A549 (cell line): ENCODE measurements around the gene CTNNBIP1. TPM values are rescaled to one million over a fixed set of nuclear protein-coding genes. Genes with fewer than 3 reads are reported as not detected.

Source experiments
- ATAC-seq, 2 experiments: fragments of 200-7000 bp in 1 of 2; fragments of >200 bp in 1 of 2; cut with Nextera tagmentation in 1 of 2; cut with Tn5 transposase in 1 of 2; 3 replicates each; pipeline versions ENCODE4 v1.8.0 to v1.9.1; 2018 to 2020; ENCODE audit warnings: mild to moderate bottlenecking in 1 of 2, moderate library complexity in 1 of 2
- CTCF ChIA-PET: fragments of 300-600 bp; sonication (Branson Sonifier 250); formaldehyde crosslinking; extraction: SDS; loops from one replicate; lab custom pipeline; 2021; ENCODE audit warnings: antibody characterized with exemption, inconsistent platforms; lab: Yijun Ruan, JAX
- POLR2A ChIA-PET: fragments of 350-600 bp; formaldehyde crosslinking; extraction: SDS; loops from one replicate; lab custom pipeline; 2021; ENCODE audit warnings: antibody characterized with exemption, inconsistent platforms; lab: Yijun Ruan, JAX
- DNase-seq, 2 experiments: peaks; one replicate each; pipeline versions ENCODE4 v3.0.0 to v3.0.0-alpha.2; 2011 to 2016; ENCODE audit warnings: low read depth in 1 of 2, low spot score in 1 of 2
- FAIRE-seq: peaks from 2 replicates; lab custom pipeline; 2011; peaks lifted over from hg19 to GRCh38; lab: Jason Lieb, UNC
- H3K27ac ChIP-seq, 2 experiments: fragments of >200 bp; sonication (Bioruptor Twin); formaldehyde crosslinking; 3 replicates each; pipeline ENCODE4 v1.5.1; 2016 to 2017
- H3K4me1 ChIP-seq: fragments of >200 bp; sonication (Bioruptor Twin); formaldehyde crosslinking; 3 replicates; pipeline ENCODE4 v1.6.1; 2016
- H3K4me2 ChIP-seq: fragments of >200 bp; sonication (Bioruptor Twin); formaldehyde crosslinking; 3 replicates; pipeline ENCODE4 v1.6.1; 2016
- H3K4me3 ChIP-seq: fragments of >200 bp; sonication (Bioruptor Twin); formaldehyde crosslinking; 3 replicates; pipeline ENCODE4 v1.5.1; 2016
- H3K9me3 ChIP-seq: fragments of >200 bp; sonication (Bioruptor Twin); formaldehyde crosslinking; 3 replicates; pipeline ENCODE4 v1.6.1; 2016
- CBX8 ChIP-seq: fragments of 200-600 bp; sonication (generic); IDR thresholded peaks from 2 replicates; pipeline ENCODE4 v1.6.1; 2016
- CHD2 ChIP-seq: fragments of 150-350 bp; IDR thresholded peaks from 2 replicates; pipeline ENCODE4 v1.6.1; 2014; ENCODE audit warnings: low read length; ENCODE audit not compliant: partially characterized antibody
- CHD4 ChIP-seq: fragments of 200-600 bp; sonication (generic); IDR thresholded peaks from 2 replicates; pipeline ENCODE4 v1.6.1; 2016; ENCODE audit warnings: antibody characterized with exemption, mild to moderate bottlenecking, borderline replicate concordance
- EHMT2 ChIP-seq: fragments of 200-600 bp; sonication (generic); IDR thresholded peaks from 2 replicates; pipeline ENCODE4 v1.6.1; 2016; ENCODE audit warnings: antibody characterized with exemption, low read depth, mild to moderate bottlenecking, moderate library complexity
- ESRRA ChIP-seq: fragments of 150-350 bp; IDR thresholded peaks from 2 replicates; pipeline ENCODE4 v1.6.1; 2014; ENCODE audit warnings: mild to moderate bottlenecking, low read length, borderline replicate concordance
- FOSL2 ChIP-seq, 2 experiments: fragments of 450-650 bp in 1 of 2; fragments of >200 bp in 1 of 2; sonication (Bioruptor Twin) in 1 of 2; formaldehyde crosslinking; IDR thresholded peaks; 2 replicates each; pipeline versions ENCODE4 v1.5.0 to v1.6.1; 2016 to 2020; ENCODE audit warnings: mild to moderate bottlenecking in 1 of 2, moderate library complexity in 1 of 2
- FOXS1 ChIP-seq: fragments of 250-450 bp; sonication (Bioruptor Pico); IDR thresholded peaks from 2 replicates; pipeline ENCODE4 v1.5.0; 2020; ENCODE audit warnings: mild to moderate bottlenecking, moderate library complexity
- HEYL ChIP-seq: fragments of 250-450 bp; sonication (Bioruptor Pico); IDR thresholded peaks from 2 replicates; pipeline ENCODE4 v1.8.0; 2021; ENCODE audit warnings: mild to moderate bottlenecking, moderate library complexity
- HOXA7 ChIP-seq: fragments of 250-450 bp; sonication (Bioruptor Pico); IDR thresholded peaks from 2 replicates; pipeline ENCODE4 v1.5.0; 2020; ENCODE audit warnings: mild to moderate bottlenecking, moderate library complexity
- JUNB ChIP-seq: fragments of >200 bp; sonication (Bioruptor Twin); formaldehyde crosslinking; IDR thresholded peaks from 2 replicates; pipeline ENCODE4 v1.6.1; 2016
- KDM1A ChIP-seq: fragments of 200-600 bp; sonication (generic); IDR thresholded peaks from 2 replicates; pipeline ENCODE4 v1.6.1; 2016; ENCODE audit warnings: low read depth, mild to moderate bottlenecking
- MAFK ChIP-seq: fragments of 450-650 bp; IDR thresholded peaks from 2 replicates; pipeline ENCODE4 v1.6.1; 2014; ENCODE audit not compliant: partially characterized antibody
- MAZ ChIP-seq: fragments of 150-350 bp; IDR thresholded peaks from 2 replicates; pipeline ENCODE4 v1.6.1; 2014; ENCODE audit warnings: antibody characterized with exemption, low read depth, low read length, borderline replicate concordance
- NPAS2 ChIP-seq: fragments of 250-450 bp; sonication (Bioruptor Pico); IDR thresholded peaks from 2 replicates; pipeline ENCODE4 v1.8.0; 2022; ENCODE audit warnings: mild to moderate bottlenecking, moderate library complexity, borderline replicate concordance
- NR3C1 ChIP-seq: fragments of >200 bp; sonication (Bioruptor Twin); formaldehyde crosslinking; IDR thresholded peaks from 3 replicates; pipeline ENCODE4 v1.6.1; 2017
- POLR2AphosphoS2 ChIP-seq: conservative IDR thresholded peaks from 2 replicates; pipeline ENCODE4 v1.6.1; 2012; ENCODE audit warnings: low read length, improper control_type of control experiment, inconsistent platforms
- SREBF2 ChIP-seq: fragments of 450-650 bp; IDR thresholded peaks from 2 replicates; pipeline ENCODE4 v1.6.1; 2014; ENCODE audit warnings: mild to moderate bottlenecking, moderate library complexity
- TFCP2L1 ChIP-seq: fragments of 250-450 bp; sonication (Bioruptor Pico); IDR thresholded peaks from 2 replicates; pipeline ENCODE4 v1.5.0; 2021; ENCODE audit warnings: mild to moderate bottlenecking
- ZNF302 ChIP-seq: fragments of 250-450 bp; sonication (Bioruptor Pico); IDR thresholded peaks from 2 replicates; pipeline ENCODE4 v1.9.0; 2021; ENCODE audit warnings: inconsistent platforms, mild to moderate bottlenecking, moderate library complexity
- WGBS: methylation state at CpG from one replicate; pipeline ENCODE4 v1.1.6; 2017; ENCODE audit errors: missing lambda C conversion rate; 5-methylcytosine and 5-hydroxymethylcytosine counted together
- polyA plus RNA-seq, 4 experiments: library from polyadenylated mRNA; depleted of rRNA in 3 of 4; stranded (reverse); fragments of >200 nt; fragmentation: RNase III in 1 of 4; extraction: RNeasy Plus Mini Kit Qiagen cat#74134 plus additional on column Dnase treatment in 1 of 4; gene quantifications; 2 replicates in 3 of 4; 3 replicates in 1 of 4; pipeline ENCODE4 v1.2.3, GENCODE V29; 2011 to 2017
- TF ChIP-seq, protein P1 (sequence below): fragments of 250-450 bp; sonication (Bioruptor Pico); IDR thresholded peaks from 2 replicates; pipeline ENCODE4 v1.5.0; 2021; ENCODE audit warnings: mild to moderate bottlenecking, moderate library complexity, borderline replicate concordance
- TF ChIP-seq, protein P2 (sequence below): IDR thresholded peaks from 2 replicates; pipeline ENCODE4 v1.6.1; 2012; ENCODE audit warnings: low read depth, borderline replicate concordance

The CTNNBIP1 gene
- polyA plus RNA-seq, 2 of the 4 experiments (the other 2 are of a cell fraction): 5.6 to 10.4 TPM

DNA sequence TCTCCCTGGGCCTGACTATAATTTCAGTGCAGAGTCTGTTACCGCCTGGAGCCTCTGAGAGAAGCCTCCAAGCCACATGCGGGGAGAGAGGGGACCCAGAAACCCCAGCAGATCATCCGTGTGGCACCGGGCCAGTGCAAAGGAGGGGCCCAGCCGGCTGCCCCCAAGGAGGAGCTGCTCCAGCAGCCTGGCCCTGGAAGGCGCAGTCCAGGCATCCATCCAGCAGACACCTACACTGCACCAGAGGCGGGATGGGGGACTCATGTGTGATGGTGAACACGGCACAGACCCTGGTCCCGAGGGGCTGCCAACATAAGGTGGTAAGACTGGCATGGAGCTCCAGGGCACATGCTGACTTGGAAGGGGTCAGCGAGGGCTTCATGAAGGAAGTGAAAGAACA, 46.7 kb downstream of the CTNNBIP1 start:
- no peak for DNase-seq
- H3K4me1 ChIP-seq: no peaks in the 10 kb centered on the region
- H3K4me2 ChIP-seq: no peak overlapping the region
- no peak for TF ChIP-seq NR3C1
- TF ChIP-seq KDM1A: no peak
- TF ChIP-seq SREBF2: no peak
- TF ChIP-seq POLR2AphosphoS2: no peak
- TF ChIP-seq MAZ: no peak
- TF ChIP-seq, protein P1, sequence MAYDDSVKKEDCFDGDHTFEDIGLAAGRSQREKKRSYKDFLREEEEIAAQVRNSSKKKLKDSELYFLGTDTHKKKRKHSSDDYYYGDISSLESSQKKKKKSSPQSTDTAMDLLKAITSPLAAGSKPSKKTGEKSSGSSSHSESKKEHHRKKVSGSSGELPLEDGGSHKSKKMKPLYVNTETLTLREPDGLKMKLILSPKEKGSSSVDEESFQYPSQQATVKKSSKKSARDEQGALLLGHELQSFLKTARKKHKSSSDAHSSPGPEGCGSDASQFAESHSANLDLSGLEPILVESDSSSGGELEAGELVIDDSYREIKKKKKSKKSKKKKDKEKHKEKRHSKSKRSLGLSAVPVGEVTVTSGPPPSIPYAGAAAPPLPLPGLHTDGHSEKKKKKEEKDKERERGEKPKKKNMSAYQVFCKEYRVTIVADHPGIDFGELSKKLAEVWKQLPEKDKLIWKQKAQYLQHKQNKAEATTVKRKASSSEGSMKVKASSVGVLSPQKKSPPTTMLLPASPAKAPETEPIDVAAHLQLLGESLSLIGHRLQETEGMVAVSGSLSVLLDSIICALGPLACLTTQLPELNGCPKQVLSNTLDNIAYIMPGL (CRISPR knock-in tag): no peak
- TF ChIP-seq, protein P2, sequence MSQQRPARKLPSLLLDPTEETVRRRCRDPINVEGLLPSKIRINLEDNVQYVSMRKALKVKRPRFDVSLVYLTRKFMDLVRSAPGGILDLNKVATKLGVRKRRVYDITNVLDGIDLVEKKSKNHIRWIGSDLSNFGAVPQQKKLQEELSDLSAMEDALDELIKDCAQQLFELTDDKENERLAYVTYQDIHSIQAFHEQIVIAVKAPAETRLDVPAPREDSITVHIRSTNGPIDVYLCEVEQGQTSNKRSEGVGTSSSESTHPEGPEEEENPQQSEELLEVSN: no peak
- TF ChIP-seq HEYL: no peak
- no peak for TF ChIP-seq ESRRA
- no peak for TF ChIP-seq FOXS1 (CRISPR knock-in tag)
- TF ChIP-seq CHD2: no peak
- TF ChIP-seq JUNB: no peak
- TF ChIP-seq TFCP2L1: no peak
- TF ChIP-seq CBX8: no peak
- TF ChIP-seq, all 56 proteins: peak for 0
- 100% methylated on average over 3 of the region's 10 CpGs for WGBS
- Histone ChIP-seq H3K9me3 (no peaks in the 10 kb centered on the region), H3K27ac (no peak overlapping the region), H3K4me3 (no peak overlapping the region)
- ATAC-seq: no peak
- ChIA-PET POLR2A (no interaction called here), CTCF (interaction anchor here (0.8 to 6.7 kb wide), 7 partner anchors 11 to 248 kb away, joined by 3 to 52 read pairs (median 6); no protein-coding TSS in a partner anchor)
- no peak for FAIRE-seq

DNA sequence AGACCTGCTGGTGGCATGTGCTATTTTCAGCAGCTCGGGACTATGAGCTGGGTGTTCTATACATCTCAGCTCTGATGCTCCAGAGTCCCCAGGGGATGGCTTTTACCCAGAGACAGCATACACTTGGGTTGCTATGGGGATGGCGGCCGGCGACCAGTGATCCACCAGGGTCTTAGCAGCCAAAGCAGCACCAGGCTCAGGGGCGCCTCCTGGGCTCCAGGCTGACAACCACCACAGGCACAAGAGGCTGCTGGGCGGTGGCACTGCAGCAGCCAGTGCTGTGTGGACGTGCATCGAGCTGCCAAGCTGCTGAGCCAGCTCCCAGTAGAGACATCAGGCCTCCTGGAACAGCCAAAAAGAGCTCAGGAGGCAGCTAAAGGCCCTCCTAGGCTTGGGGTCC, 48.7 kb downstream of the CTNNBIP1 start:
- ATAC-seq (peak in 1 of 2 experiments; percentile 46; a peak in 1 of 6 replicates), FAIRE-seq (no peak), DNase-seq (no peak)
- TF ChIP-seq HOXA7 (CRISPR knock-in tag): no peak
- TF ChIP-seq EHMT2: no peak
- no peak for TF ChIP-seq TFCP2L1
- no peaks in the 10 kb centered on the region for H3K4me1 ChIP-seq
- no peak overlapping the region for H3K4me2 ChIP-seq
- ChIA-PET POLR2A (no interaction called here), CTCF (interaction anchor here (0.8 to 6.7 kb wide), 8 partner anchors 8 to 271 kb away, joined by 3 to 52 read pairs (median 4); no protein-coding TSS in a partner anchor)
- WGBS: 78% methylated on average over 8 of the region's 8 CpGs
- H3K9me3 ChIP-seq: no peaks in the 10 kb centered on the region
- no peak overlapping the region for H3K4me3 ChIP-seq
- H3K27ac ChIP-seq: no peak overlapping the region

DNA sequence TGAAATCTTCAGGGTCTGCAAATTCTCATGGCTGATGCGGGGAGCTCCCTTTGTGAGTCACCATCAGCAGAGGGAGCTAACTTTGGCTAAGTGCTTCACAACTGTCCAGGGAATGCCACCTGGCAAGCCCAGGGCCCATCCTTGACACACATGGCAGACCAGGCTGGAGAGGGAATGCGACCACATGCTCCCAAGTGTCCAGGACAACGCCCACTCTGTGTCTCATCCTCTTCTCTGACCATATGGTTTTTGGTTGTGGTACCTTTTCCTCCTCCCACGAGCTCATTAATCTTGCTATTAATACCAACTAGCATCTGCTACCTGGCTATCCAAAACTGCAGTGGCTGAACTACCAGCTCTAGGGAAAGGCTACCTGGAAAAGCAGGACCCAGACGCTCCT, 49.2 kb downstream of the CTNNBIP1 start:
- Histone ChIP-seq H3K4me2 (no peak overlapping the region), H3K4me1 (no peaks in the 10 kb centered on the region), H3K4me3 (no peak overlapping the region), H3K27ac (no peak overlapping the region), H3K9me3 (no peaks in the 10 kb centered on the region)
- POLR2A ChIA-PET: no interaction called here
- TF ChIP-seq FOSL2 (IDR thresholded peaks at IDR 0.05) (no peak), FOSL2 (CRISPR knock-in tag; IDR thresholded peaks at IDR 0.05) (no peak)
- 81% methylated on average over 3 of the region's 5 CpGs for WGBS
- CTCF ChIA-PET: interaction anchor here (0.5 to 6.7 kb wide), 10 partner anchors 9 to 572 kb away, joined by 3 to 52 read pairs (median 4); no protein-coding TSS in a partner anchor
- FAIRE-seq (no peak), DNase-seq (no peak), ATAC-seq (no peak)

DNA sequence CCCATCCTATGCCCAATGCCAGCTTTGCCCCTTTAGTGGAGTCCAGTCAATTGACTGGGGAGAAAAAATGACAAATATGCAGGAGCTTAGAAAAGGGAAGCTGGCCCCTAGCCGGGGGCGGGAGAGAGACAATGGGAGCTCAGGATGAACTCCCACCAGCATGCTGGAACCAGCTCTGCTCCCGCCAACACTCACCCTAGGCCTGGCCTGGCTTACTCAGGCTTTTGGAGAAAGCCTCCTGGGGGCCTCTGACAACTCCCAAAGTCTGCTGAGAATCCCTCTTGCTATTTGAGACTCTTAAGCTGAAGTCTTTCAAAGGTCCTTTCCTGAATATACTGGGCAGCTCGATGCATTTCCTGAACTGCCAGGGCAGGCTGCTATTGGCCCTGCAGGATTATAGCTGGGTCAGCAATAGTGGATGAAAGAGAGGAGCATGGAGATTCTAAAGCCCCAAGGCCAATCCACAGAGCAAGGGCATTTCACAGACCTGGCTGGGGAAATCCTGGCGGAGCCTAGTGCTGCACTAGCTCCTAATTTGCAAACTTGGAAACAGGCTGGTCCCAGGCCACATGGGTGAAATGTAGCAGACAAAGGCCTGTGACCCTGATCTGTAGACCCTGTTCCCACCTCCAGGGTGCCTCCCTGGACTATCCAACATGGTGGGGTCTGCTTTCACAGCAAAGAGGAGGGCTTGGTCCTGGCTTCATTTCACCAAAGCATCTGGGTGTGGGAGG, 50.6 kb downstream of the CTNNBIP1 start:
- DNase-seq: no peak
- POLR2A ChIA-PET: no interaction called here
- no peak for TF ChIP-seq SREBF2
- no peak for TF ChIP-seq CHD4
- TF ChIP-seq ZNF302 (CRISPR knock-in tag): no peak
- TF ChIP-seq NPAS2 (CRISPR knock-in tag): no peak
- TF ChIP-seq MAFK: peak; percentile 39
- H3K27ac ChIP-seq: no peak overlapping the region
- H3K4me1 ChIP-seq: no peaks in the 10 kb centered on the region
- H3K4me2 ChIP-seq: no peak overlapping the region
- no peak overlapping the region for H3K4me3 ChIP-seq
- WGBS: 81% methylated on average over 4 of the region's 5 CpGs
- ATAC-seq: no peak; a peak in 1 of 6 replicates
- FAIRE-seq: no peak
- CTCF ChIA-PET: interaction anchor here (0.9 to 6.7 kb wide), 4 partner anchors 10 to 233 kb away, joined by 3 to 52 read pairs (median 7); no protein-coding TSS in a partner anchor
- no peaks in the 10 kb centered on the region for H3K9me3 ChIP-seq
